C4-2B (cell line): ENCODE results near the gene SFMBT2.

Source experiments
- H3K27ac ChIP-seq: fragments of 450-650 bp; 2 replicates; pipeline ENCODE4 v1.5.1; 2017
- ZFX ChIP-seq: fragments of 450-650 bp; IDR thresholded peaks from 2 replicates; pipeline ENCODE4 v1.6.1; 2017
- TF ChIP-seq, protein P1 (sequence below): fragments of 450-650 bp; conservative IDR thresholded peaks from 2 replicates; pipeline ENCODE4 v1.5.1; 2017; ENCODE audit warnings: mild to moderate bottlenecking

SFMBT2 gene

DNA sequence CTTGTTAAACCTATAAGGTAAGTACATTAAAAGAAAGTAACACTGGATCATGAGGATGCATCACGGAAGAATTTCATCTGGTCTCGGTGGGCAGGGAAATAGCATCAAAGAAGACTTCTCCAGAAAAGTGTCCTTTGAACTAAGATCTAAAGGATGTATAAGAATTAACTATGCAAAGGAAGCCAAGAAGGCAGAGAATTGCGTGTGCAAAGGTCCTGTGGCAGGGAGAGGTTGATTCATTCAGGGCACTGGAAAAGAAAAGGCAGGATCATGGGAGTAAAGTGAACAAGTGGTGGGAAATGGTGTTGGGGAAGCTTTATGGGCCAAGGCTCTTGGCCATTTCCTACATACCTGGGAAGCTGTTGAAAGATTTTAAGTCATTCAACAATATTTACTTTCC lies 288.3 kb downstream of the SFMBT2 start:
- H3K27ac ChIP-seq, result no peak overlapping the region
- TF ChIP-seq ZFX, result no peak

DNA sequence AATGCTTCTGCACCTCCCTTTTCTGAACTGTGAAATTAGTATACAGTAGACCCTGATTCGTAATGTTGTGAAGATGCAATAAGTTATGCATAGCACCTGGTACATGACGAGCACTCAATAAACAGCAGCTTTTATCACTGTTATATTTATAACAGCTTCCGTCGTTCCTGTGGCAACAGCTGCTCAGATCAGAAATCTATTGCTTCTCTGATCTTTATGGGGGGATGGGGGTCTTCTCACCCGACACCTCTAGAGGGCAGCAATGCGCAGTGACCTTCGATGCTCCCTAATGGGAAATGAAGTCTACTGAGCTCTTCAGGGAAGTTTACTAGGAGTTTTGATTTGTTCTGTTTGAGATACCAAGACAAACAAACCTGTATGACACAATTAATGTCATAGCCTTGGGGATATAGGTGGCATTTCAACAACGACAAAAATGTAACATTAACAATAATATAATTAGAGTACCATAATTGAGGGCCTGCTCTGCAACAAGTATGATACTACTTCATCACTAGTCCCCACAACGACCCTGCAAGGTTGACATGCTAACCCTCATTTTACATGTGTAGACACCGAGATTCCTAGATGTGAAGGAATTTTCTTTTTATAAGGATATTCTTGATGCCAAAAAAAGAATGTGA lies 289.6 kb downstream of the SFMBT2 start:
- TF ChIP-seq ZFX, result no peak
- TF ChIP-seq, protein P1, sequence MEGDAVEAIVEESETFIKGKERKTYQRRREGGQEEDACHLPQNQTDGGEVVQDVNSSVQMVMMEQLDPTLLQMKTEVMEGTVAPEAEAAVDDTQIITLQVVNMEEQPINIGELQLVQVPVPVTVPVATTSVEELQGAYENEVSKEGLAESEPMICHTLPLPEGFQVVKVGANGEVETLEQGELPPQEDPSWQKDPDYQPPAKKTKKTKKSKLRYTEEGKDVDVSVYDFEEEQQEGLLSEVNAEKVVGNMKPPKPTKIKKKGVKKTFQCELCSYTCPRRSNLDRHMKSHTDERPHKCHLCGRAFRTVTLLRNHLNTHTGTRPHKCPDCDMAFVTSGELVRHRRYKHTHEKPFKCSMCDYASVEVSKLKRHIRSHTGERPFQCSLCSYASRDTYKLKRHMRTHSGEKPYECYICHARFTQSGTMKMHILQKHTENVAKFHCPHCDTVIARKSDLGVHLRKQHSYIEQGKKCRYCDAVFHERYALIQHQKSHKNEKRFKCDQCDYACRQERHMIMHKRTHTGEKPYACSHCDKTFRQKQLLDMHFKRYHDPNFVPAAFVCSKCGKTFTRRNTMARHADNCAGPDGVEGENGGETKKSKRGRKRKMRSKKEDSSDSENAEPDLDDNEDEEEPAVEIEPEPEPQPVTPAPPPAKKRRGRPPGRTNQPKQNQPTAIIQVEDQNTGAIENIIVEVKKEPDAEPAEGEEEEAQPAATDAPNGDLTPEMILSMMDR, result peak; percentile 90
- H3K27ac ChIP-seq, result no peak overlapping the region

DNA sequence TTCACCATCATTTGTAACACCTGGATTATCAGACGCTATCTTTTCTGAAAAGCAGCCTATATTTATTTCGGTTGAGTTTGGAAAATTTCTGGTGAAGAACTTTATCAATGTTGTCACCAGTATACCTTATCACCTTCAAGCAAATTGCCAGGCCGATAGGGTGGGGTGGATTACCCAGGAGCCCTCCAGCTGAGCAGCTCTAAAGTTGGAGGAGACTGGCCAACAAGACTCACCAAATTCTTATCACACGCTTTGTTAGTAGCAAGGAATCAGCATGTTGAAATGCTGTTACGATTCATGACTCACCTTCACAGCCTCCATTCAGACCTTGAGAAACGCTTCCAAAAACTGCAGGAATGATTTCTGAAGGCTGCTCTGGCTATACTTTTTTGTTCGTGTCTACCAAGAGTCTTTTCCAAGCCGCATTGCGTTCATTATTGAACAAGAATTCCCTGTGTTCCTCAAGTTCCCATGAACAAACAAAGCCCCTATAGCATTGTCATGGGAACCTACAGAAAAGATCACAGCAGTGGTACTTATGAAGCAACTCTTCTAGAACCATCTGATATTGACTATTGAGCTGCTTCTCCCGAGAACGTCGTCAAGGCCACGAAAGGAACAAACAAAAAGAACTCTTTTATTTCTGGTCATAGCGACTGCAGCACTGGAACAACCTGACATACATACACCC lies 291.4 kb downstream of the SFMBT2 start:
- H3K27ac ChIP-seq, result no peak overlapping the region
- TF ChIP-seq, protein P1, result no peak
- no peak for TF ChIP-seq ZFX

DNA sequence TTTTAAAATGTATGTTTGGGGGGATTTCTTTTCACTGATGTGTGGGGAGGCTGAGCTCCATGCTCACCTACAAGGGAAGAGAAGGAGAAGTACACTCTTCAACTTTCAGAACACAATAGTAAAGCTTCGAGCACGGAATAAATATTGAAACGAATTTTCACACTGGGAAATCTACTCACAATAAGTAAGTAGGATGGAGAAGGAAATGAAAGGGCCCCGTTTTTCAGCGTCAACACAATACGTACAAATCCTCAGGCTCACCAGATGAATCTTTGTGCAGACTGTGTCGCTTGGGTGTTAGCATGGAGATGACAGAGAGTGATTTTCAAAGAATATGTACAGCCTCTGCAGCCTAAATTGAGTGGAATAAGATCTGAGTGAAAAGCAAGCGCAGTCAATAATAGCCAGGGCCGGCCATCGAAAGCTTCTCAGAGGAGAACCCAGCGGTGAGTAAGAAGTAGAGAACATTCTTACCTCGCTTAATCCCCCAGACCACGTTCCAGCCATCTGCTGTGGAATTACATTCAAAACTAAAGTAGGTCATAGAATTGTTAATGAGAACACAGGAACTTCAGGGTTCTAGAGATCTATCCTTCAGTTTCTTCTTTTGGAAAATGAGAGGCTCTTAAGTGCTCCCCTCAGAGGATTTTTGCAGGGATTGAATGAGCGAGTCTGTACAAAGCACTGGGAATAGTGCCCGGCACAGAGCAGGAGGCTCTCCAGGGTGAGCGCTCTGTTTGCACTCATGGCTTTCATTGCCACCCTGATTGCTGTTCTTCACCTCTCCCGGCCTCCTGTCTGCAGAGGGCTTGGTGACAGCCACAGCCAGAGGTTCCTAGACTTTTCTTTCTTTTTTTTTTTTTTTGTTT lies 292.8 kb downstream of the SFMBT2 start:
- TF ChIP-seq, protein P1, result no peak
- no peak for TF ChIP-seq ZFX
- H3K27ac ChIP-seq, result no peak overlapping the region

DNA sequence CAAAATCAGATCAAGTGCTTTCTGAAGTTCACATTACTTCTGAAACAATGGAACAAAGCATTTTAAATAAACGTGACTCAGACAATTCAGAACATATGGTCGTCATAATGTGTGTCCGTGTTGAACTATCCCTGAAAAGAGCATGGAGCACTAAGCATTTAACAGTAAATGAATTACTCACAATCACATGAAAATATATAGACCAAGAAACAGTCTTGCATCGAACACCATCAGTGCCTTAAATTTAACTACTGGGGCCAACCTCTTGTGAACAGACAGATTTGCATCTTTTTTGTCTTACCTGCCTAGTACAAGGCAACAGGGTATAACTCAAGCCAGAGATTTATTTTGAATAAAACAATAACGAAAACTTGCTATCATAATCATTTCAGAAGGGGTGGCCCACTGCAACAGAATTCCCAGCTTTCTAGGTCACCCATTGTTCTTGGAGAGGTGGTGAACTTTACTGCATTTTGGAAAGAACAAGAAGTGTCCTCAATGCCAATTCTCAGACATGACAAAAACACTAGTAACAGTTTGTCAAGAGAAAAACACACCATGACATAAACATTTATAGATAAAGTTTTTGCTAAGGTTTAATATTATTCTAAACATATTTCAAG lies 293.5 kb downstream of the SFMBT2 start:
- TF ChIP-seq, protein P1, result no peak
- no peak for TF ChIP-seq ZFX
- H3K27ac ChIP-seq, result no peak overlapping the region

DNA sequence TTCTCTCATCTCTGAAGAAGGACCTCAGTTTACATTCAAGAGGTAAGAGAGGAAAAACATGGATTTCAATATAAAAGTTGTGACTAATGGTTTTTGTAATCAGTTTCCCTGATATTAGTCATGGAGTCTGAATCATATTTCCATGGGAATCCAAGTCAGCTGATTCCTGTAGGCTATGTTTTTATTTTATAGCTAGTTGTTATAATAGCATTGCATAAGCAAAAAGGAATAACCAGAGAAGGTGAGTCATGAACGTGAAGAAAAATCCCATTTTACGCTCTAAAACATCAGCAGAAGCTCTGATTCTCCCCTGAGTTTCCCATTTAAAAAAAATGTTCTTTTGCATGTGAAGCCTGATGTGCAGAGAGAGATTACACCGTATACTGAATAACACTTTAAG lies 299.3 kb downstream of the SFMBT2 start:
- no peak for TF ChIP-seq ZFX
- TF ChIP-seq, protein P1, result no peak
- H3K27ac ChIP-seq, result no peak overlapping the region

DNA sequence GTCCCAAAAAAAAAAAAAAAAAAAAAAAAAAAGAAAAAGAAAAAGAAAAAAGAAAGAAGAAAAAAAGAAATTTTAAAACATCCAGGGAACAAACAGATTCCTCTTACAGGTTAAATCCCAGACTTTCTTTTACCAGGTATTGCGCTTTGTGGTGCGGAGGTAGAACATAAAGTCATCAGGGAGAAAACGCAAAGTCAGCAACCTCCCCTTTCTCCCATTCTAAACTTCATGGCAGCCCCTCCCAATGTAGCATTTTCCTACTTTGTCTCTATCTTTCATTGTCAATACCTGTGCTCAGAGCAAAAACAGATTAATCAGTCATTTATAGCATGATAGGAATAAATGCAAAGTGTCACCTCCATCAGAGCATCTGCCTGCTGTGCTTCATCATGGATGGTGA lies 299.7 kb downstream of the SFMBT2 start:
- no peak for TF ChIP-seq ZFX
- TF ChIP-seq, protein P1, result no peak
- no peak overlapping the region for H3K27ac ChIP-seq
